SU-DHL-6 (cell line): ENCODE data around the gene SPON2.

Experiments used
- CTCF ChIP-seq: fragments of 200-600 bp; sonication (generic); IDR thresholded peaks from one replicate; pipeline ENCODE4 v1.5.1; 2017; ENCODE audit warnings: antibody characterized with exemption, mild to moderate bottlenecking, low read length, moderate library complexity; ENCODE audit not compliant: insufficient read depth, poor library complexity, severe bottlenecking
- EZH2phosphoT487 ChIP-seq: fragments of 200-600 bp; sonication (generic), shearing (Covaris generic); conservative IDR thresholded peaks from 2 replicates; pipeline ENCODE4 v1.6.1; 2018; ENCODE audit warnings: mild to moderate bottlenecking, antibody characterized with exemption, low read length, moderate library complexity, mixed read lengths

GRCh38 chr4:1170156-1170975 lies 2.0 kb downstream of the SPON2 start:
- TF ChIP-seq CTCF (no peak), EZH2phosphoT487 (no peak)
